GM12878 (cell line): ENCODE data around the gene LDLR.

Experiments
- NFYB ChIP-seq: IDR thresholded peaks from 2 replicates; pipeline ENCODE4 v1.6.1; 2011; ENCODE audit warnings: low read depth, mild to moderate bottlenecking, low read length, improper control_type of control experiment, moderate library complexity; ENCODE audit not compliant: insufficient read depth
- TF ChIP-seq, protein P1 (sequence below): IDR thresholded peaks from 2 replicates; pipeline ENCODE4 v1.6.1; 2012; ENCODE audit warnings: improper control_type of control experiment, low read depth, low read length; ENCODE audit not compliant: insufficient replicate concordance

DNA sequence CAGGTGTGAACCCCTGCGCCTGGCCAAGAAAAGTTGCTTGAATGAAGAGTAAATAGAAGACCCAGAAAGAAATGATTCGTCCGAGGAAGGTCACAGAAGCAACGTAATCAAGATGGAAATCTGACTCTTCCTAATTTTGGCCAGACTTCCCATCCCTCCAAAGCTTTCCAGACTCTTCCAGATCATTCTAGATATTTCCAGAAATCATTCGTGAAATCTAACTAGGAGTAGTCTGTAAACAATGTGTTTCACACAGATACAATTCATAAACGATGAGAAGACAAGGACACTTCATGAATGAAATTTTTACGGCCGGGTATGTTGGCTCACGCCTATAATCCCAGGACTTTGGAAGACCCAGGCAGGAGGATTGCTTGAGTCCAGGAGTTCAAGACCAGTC is 9.3 kb upstream of the LDLR start:
- no peak for TF ChIP-seq NFYB
- TF ChIP-seq, protein P1, sequence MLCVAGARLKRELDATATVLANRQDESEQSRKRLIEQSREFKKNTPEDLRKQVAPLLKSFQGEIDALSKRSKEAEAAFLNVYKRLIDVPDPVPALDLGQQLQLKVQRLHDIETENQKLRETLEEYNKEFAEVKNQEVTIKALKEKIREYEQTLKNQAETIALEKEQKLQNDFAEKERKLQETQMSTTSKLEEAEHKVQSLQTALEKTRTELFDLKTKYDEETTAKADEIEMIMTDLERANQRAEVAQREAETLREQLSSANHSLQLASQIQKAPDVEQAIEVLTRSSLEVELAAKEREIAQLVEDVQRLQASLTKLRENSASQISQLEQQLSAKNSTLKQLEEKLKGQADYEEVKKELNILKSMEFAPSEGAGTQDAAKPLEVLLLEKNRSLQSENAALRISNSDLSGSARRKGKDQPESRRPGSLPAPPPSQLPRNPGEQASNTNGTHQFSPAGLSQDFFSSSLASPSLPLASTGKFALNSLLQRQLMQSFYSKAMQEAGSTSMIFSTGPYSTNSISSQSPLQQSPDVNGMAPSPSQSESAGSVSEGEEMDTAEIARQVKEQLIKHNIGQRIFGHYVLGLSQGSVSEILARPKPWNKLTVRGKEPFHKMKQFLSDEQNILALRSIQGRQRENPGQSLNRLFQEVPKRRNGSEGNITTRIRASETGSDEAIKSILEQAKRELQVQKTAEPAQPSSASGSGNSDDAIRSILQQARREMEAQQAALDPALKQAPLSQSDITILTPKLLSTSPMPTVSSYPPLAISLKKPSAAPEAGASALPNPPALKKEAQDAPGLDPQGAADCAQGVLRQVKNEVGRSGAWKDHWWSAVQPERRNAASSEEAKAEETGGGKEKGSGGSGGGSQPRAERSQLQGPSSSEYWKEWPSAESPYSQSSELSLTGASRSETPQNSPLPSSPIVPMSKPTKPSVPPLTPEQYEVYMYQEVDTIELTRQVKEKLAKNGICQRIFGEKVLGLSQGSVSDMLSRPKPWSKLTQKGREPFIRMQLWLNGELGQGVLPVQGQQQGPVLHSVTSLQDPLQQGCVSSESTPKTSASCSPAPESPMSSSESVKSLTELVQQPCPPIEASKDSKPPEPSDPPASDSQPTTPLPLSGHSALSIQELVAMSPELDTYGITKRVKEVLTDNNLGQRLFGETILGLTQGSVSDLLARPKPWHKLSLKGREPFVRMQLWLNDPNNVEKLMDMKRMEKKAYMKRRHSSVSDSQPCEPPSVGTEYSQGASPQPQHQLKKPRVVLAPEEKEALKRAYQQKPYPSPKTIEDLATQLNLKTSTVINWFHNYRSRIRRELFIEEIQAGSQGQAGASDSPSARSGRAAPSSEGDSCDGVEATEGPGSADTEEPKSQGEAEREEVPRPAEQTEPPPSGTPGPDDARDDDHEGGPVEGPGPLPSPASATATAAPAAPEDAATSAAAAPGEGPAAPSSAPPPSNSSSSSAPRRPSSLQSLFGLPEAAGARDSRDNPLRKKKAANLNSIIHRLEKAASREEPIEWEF: no peak
